AG09319 (cell line): ENCODE measurements around the gene EOMES.
A peak's percentile ranks its signal among the peaks of the same experiment; 100 is the strongest.
"Not testable (repeated sequence)": the region's sequence is repeated elsewhere in the genome, so short reads cannot be mapped to it uniquely, and the experiment has no call there.

Experiments
- DNase-seq: peaks from one replicate; pipeline ENCODE4 v3.0.0-alpha.2; 2010; ENCODE audit warnings: low read depth; ENCODE audit errors: extremely low read depth
- TF ChIP-seq, protein P1 (sequence below): IDR thresholded peaks from 2 replicates; pipeline ENCODE4 v1.5.1; 2011; ENCODE audit warnings: low read depth, mild to moderate bottlenecking, inconsistent platforms, low read length, moderate library complexity

The EOMES gene

GRCh38 chr3:27721717-27722564 lies at the start of gene EOMES:
Gene EOMES (minus strand): TSS chr3:27722323. CDS start chr3:27722294, 29 bp downstream.
- TF ChIP-seq, protein P1, sequence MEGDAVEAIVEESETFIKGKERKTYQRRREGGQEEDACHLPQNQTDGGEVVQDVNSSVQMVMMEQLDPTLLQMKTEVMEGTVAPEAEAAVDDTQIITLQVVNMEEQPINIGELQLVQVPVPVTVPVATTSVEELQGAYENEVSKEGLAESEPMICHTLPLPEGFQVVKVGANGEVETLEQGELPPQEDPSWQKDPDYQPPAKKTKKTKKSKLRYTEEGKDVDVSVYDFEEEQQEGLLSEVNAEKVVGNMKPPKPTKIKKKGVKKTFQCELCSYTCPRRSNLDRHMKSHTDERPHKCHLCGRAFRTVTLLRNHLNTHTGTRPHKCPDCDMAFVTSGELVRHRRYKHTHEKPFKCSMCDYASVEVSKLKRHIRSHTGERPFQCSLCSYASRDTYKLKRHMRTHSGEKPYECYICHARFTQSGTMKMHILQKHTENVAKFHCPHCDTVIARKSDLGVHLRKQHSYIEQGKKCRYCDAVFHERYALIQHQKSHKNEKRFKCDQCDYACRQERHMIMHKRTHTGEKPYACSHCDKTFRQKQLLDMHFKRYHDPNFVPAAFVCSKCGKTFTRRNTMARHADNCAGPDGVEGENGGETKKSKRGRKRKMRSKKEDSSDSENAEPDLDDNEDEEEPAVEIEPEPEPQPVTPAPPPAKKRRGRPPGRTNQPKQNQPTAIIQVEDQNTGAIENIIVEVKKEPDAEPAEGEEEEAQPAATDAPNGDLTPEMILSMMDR = peak; percentile 16
- DNase-seq = no peak

GRCh38 chr3:27770384-27770783 lies 48.3 kb upstream of the EOMES start:
- DNase-seq = not testable (repeated sequence)

DNA sequence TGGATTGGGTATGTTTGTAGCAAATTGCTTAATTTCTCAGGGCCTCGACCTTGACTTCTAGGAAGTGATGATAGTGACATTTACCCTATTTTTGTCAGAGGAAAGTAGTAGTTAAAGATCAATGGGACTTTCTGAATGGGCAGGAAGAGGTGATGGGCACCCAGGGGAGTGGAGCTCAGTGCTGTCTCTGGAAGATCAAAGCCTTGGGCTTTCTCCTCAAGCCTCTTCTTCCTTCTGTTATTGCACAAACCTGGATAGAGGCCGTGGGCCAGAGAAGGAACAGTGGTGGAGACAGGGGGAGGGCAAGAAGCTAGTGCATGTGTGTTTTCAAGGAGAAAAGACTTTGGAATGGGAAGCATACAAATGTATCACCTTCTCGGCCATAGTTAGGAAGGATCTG lies 44.9 kb upstream of the EOMES start:
- TF ChIP-seq, protein P1 = no peak
- DNase-seq = no peak

- TF ChIP-seq, protein P1 = no peak; the same call in 1 of the 2 replicates
- peak; percentile 31 for DNase-seq
These were observed 36.0 kb upstream of the EOMES start for GRCh38 chr3:27758083-27758482.

DNA sequence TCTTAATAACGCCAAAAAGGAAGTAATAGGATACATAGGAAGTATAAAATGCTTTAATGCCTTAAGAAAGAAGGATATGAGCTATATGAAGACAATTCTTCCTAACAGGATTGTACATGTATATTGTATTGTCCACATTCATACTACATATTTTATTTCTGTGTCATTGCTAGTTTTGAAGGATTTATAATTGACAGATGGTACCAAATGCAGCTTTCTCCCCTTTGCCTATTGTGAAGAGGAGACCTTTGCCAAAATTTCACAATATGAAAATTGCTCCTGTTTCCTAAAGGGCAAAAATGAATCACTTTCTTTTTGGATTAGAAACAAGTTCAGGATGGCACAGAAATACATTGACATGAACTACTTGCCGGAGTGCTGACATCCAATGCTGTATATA lies 34.8 kb upstream of the EOMES start:
- no peak for DNase-seq
- TF ChIP-seq, protein P1 = no peak

GRCh38 chr3:27752926-27753325 lies 30.8 kb upstream of the EOMES start:
- TF ChIP-seq, protein P1 = no peak
- no peak for DNase-seq

GRCh38 chr3:27749643-27750042 lies 27.5 kb upstream of the EOMES start:
- TF ChIP-seq, protein P1 = no peak
- no peak for DNase-seq

DNA sequence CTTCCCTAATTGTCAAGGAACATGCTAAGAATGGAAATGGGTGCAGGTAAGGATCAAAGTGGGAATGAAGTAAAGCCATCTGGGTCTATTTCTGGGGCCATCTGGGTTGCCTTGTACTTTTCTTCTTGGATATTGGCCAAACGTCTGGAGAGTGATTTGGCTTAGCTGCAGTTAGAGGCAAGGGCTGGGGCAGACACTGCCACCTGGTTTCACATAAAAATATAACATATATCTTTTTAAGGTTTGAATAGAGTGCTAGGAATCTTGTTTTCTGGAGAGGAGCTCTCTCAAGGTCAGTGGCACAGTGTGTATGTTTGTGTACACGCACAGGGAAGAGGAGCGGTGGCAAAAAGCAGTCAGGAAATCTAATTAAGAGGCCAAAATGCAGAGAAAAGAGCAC lies 24.7 kb upstream of the EOMES start:
- no peak for DNase-seq
- TF ChIP-seq, protein P1 = no peak
